ENCODE results near the gene FAM78A.
A peak's percentile ranks its signal among the peaks of the same experiment; 100 is the strongest.

FAM78A gene

DNA sequence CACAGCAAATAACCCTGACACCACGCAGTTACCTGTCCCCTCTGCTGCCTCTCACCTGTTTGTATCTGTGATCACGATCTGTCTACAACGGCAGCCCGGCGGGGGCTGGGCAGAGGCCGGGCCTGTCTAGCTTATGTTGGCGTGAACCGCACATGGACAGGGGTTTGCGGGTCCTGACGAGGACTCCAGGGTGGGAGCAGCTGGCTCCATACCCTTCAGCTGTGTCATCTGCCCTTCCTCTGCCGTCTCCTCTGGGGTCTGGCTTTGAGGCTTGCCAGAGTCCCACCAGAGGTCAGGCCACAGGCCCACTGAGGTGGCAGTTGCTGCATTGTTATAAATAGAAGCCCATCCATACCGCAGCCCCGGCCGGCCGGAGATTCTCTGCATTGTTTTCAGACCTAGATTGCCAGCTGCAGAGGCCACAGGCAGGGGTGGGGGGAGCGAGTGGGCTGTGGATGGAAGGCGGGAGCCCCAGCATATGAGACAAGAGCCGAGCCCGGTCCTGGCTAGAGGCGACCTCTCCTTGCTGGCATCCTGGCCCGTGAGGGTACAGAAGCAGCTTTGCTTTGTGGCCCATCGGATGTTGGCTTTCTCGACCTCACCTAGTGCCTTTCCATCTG lies 37.8 kb downstream of the FAM78A start:
- peak; percentile 31 for ATAC-seq (replicated peaks)
- H3K36me3 Mint-ChIP-seq (ENCODE audit: insufficient read depth) = peaks cover 34% of the 10 kb centered on the region
- H3K27me3 Mint-ChIP-seq = no peaks in the 10 kb centered on the region
- H3K9me3 Mint-ChIP-seq = no peaks in the 10 kb centered on the region
- H3K4me3 Mint-ChIP-seq = peak overlapping the region; percentile 76 to 79
- DNase-seq = no peak
- H3K4me1 Mint-ChIP-seq (ENCODE audit: low read depth in 2 of 2) = peaks cover 32 to 37% of the 10 kb centered on the region in 2 donors
- peak overlapping the region; percentile 95 to 97 for H3K27ac Mint-ChIP-seq

DNA sequence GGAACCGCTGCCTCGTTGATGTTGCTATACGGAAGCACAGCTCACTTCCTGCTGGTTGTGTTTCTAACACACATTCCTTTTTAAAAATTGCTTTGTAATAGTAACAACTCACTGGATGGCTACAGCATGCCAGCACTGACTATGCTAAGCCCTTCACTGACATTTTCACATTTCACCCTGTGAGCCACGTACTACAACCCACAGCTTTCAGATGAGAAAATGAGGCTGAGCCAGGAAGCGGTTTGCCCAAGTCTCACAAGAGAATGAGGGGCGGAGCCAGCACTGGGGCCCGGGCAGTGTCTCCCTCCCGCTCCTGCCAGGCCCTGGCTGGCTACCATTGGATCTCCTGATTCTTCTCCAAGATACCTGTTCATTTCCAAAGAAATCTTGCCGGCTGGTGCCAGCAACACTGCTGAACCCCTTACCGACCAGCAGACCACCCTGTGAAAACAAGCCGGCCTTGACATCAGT lies 38.3 kb downstream of the FAM78A start:
- Mint-ChIP-seq H3K27ac (peak overlapping the region; percentile 95 to 97), H3K4me1 (ENCODE audit: low read depth in 2 of 2) (peaks cover 32 to 38% of the 10 kb centered on the region in 2 donors), H3K4me3 (peak overlapping the region; percentile 76 to 79), H3K9me3 (no peaks in the 10 kb centered on the region), H3K36me3 (ENCODE audit: insufficient read depth) (peaks cover 39% of the 10 kb centered on the region), H3K27me3 (no peaks in the 10 kb centered on the region)
- ATAC-seq (replicated peaks) = peak; percentile 87
- DNase-seq = peak; percentile 82 to 88 (median 85)

DNA sequence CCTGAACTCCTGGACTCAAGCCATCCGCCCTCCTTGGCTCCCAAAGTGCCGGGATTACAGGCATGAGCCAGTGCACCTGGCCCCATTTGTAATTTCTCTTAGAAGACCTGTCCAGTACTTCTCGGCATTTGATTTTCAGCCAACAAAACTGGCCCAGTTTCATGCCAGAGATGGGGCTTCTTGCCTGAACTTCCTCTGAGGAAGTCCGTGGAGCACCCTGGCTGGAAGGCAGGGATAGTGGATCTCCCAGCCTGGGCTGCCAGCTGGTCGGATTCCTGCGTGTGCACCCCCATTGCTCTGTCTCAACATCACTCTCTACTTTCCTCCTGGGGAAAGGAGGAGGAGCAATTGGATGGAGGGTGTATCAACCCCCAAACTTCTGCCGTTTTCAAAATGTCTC lies 39.0 kb downstream of the FAM78A start:
- Mint-ChIP-seq H3K36me3 (ENCODE audit: insufficient read depth) (peaks cover 34% of the 10 kb centered on the region), H3K4me1 (ENCODE audit: low read depth in 2 of 2) (peaks cover 34 to 35% of the 10 kb centered on the region in 2 donors), H3K4me3 (peak overlapping the region; percentile 76 to 79), H3K27me3 (no peaks in the 10 kb centered on the region), H3K27ac (peak overlapping the region; percentile 95 to 97), H3K9me3 (no peaks in the 10 kb centered on the region)
- DNase-seq = no peak
- ATAC-seq (replicated peaks) = no peak

DNA sequence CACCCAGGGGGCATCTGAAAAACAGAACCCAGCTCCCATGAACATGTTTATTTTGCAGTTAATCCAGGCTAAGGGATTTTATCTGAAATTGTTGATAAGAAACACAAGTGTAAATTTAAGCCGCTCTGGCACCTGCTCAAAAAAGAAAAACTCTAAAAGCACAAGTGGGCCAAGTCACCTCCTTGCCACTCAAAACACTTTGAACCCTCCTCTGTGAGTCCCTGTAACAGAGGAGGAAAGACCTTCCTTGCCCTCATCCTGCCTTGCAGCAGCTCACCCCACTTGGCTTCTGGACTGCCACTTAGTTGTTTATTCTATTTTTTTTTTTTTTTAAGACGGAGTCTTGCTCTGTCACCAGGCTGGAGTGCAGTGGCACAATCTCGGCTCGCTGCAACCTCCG lies 39.5 kb downstream of the FAM78A start:
- peak overlapping the region; percentile 95 to 98 for H3K27ac Mint-ChIP-seq
- H3K4me1 Mint-ChIP-seq (ENCODE audit: low read depth in 2 of 2) = peaks cover 35% of the 10 kb centered on the region in 2 donors
- H3K27me3 Mint-ChIP-seq = no peaks in the 10 kb centered on the region
- DNase-seq (no peak), ATAC-seq (replicated peaks) (no peak)
- no peaks in the 10 kb centered on the region for H3K9me3 Mint-ChIP-seq
- peak overlapping the region in 1 of 2 donors; percentile 10 for H3K4me3 Mint-ChIP-seq
- H3K36me3 Mint-ChIP-seq (ENCODE audit: insufficient read depth) = peaks cover 34% of the 10 kb centered on the region

DNA sequence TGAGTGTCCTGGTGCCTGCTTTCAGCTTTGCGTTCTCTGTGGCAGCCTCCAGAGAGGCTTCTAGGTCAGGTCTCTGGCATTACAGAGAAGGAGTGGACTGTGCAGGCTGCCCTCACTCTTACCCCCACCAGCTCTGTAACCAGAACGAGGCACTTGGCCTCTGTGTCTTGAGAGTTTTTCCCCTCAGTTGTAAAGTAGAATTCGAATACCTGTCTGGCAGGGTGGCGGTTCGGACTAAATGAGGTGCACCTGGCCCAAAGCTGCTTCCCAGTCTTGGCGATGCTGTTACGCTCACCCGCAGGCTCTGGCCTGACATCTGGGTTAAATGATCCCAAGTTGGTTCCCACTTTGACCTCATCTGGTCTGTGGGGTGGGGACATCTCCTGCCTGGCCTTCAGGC lies 40.1 kb downstream of the FAM78A start:
- Mint-ChIP-seq H3K27ac (peak overlapping the region in 1 of 2 donors; percentile 98), H3K36me3 (ENCODE audit: insufficient read depth) (peaks cover 39% of the 10 kb centered on the region), H3K27me3 (no peaks in the 10 kb centered on the region), H3K4me1 (ENCODE audit: low read depth in 2 of 2) (peaks cover 35% of the 10 kb centered on the region in 2 donors), H3K9me3 (no peaks in the 10 kb centered on the region), H3K4me3 (no peak overlapping the region)
- no peak for ATAC-seq (replicated peaks)
- DNase-seq = no peak

DNA sequence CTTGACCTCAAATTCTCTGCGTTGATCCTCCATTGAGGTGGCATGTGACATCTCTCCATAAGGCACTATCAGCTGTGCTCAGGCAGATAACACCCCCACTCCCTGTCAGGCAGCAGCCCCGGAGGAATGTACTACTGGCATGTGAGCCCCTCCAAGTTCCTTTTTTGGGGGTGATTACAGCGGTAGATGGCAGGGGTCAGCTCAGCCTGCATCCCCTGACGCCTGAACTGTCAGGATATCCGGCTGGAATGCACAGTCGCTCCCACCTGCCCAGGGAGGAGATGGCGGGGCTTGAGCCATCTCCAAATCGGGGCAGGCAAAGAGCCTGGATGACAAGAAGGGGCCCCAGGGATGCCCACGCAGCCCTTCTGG lies 40.8 kb downstream of the FAM78A start:
- ATAC-seq (replicated peaks) = no peak
- peaks cover 35% of the 10 kb centered on the region in 2 donors for H3K4me1 Mint-ChIP-seq (ENCODE audit: low read depth in 2 of 2)
- no peaks in the 10 kb centered on the region for H3K9me3 Mint-ChIP-seq
- no peak for DNase-seq
- peaks cover 43% of the 10 kb centered on the region for H3K36me3 Mint-ChIP-seq (ENCODE audit: insufficient read depth)
- peak overlapping the region; percentile 92 to 98 for H3K27ac Mint-ChIP-seq
- no peak overlapping the region for H3K4me3 Mint-ChIP-seq
- H3K27me3 Mint-ChIP-seq = no peaks in the 10 kb centered on the region

DNA sequence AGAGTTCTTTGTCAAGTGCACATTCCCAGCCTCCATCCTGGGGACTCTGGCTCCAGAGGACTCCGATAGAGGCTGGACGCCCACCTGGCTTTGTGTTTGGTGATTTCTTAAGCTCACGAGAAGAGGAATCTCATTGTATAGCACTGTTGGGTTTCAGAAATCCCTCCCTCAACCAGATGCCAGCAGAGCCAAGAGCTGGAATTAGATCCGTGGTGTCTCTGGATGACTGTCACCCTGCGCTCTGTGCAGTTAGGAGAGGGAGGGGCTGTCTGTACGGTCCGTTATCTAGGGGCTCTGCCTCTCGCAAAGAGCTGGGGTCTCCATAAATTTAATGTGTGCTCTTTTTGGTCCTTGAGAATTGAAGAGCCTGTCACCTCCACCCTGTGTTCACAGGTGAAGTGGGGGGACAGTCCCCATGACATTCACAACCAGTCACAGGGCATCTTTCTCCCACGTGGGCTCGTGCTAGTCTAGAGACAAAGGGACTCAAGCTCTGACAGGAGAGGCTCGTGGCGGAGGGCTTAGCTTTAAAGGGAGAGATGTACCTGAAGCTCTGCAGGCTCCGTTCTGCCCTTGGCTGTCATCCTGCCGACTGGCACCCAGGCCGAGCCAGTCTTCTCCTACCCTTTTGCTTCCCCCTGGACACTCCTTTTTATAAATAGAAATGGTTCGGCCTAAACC lies 41.4 kb downstream of the FAM78A start:
- no peak for DNase-seq
- Mint-ChIP-seq H3K27ac (peak overlapping the region; percentile 92 to 98), H3K4me3 (peak overlapping the region; percentile 67 to 73)

DNA sequence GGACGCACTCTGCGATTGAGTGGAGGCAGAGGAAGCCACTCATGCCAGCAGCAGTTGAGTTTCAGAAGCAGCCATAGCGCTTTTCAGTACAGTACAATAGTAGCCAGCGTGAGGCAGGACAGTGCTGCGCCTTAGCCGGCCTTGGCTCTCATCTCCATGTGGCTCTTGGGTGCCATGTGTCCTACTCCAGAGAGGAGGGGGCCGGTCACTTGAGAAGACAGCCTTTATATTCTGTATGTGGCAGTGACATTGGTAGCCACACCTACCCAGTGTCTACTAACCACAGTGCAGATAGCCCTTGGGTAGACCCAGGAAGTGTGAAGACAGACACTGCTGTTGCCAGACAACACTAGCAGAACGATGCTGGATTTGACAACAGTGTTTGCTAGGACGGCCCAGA lies 42.3 kb downstream of the FAM78A start:
- Mint-ChIP-seq H3K4me1 (ENCODE audit: low read depth in 2 of 2) (peaks cover 30 to 36% of the 10 kb centered on the region in 2 donors), H3K4me3 (peak overlapping the region; percentile 67 to 73), H3K27ac (peak overlapping the region; percentile 92 to 98), H3K27me3 (no peaks in the 10 kb centered on the region), H3K9me3 (no peaks in the 10 kb centered on the region), H3K36me3 (ENCODE audit: insufficient read depth) (peaks cover 50% of the 10 kb centered on the region)
- peak; percentile 57 for ATAC-seq (replicated peaks)
- peak; percentile 33 to 53 (median 36) for DNase-seq

More for the DNA sequence above, 41.4 kb downstream of the FAM78A start:
- no peaks in the 10 kb centered on the region for H3K27me3 Mint-ChIP-seq
- ATAC-seq (replicated peaks) = no peak
- no peaks in the 10 kb centered on the region for H3K9me3 Mint-ChIP-seq
- H3K36me3 Mint-ChIP-seq (ENCODE audit: insufficient read depth) = peaks cover 43% of the 10 kb centered on the region
- H3K4me1 Mint-ChIP-seq (ENCODE audit: low read depth in 2 of 2) = peaks cover 35 to 39% of the 10 kb centered on the region in 2 donors

DNA sequence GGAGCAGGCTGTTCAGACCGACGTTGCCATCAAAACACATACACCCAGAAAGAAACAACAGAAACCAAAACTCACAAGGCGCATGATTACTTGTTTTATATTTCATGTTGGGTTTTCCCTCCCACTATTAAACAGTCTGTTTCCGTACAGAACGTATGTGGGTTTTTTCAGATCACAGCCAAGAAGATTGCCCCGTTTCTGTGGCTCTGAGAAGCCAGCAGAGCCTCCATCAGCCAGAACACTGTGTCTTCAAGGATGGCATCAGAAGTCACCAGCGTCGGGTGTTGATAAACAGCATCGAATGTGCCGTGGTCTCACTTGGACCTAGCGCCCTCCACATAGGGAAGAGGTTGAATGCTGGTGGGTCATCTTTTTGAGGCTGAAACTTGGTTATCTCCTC lies 42.8 kb downstream of the FAM78A start:
- H3K27me3 Mint-ChIP-seq = no peaks in the 10 kb centered on the region
- ATAC-seq (replicated peaks) = peak; percentile 42
- peak overlapping the region; percentile 67 to 73 for H3K4me3 Mint-ChIP-seq
- no peaks in the 10 kb centered on the region for H3K9me3 Mint-ChIP-seq
- peaks cover 29 to 33% of the 10 kb centered on the region in 2 donors for H3K4me1 Mint-ChIP-seq (ENCODE audit: low read depth in 2 of 2)
- peak overlapping the region; percentile 92 to 98 for H3K27ac Mint-ChIP-seq
- H3K36me3 Mint-ChIP-seq (ENCODE audit: insufficient read depth) = peaks cover 52% of the 10 kb centered on the region
- peak in 1 of 3 experiments; percentile 43 for DNase-seq

DNA sequence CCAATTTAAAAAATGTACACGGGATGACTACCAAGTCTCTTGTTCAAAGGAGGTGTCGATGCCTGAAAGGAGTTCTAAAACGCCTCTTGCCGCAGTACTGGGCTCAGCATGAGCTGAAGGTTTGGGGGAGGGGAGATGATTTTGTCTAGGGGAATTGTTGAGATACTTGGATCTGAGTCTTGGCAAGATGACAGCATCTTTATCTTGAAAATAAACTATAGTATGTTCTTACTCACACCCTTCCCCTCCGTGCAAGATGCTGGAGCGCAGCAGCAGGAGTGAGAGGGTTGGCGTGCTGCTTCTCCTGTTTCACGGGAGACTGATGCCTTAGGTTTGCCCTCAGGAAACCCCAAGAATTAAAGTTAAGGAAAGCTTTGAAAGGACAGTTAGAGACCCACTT lies 47.3 kb downstream of the FAM78A start:
- no peak for DNase-seq
- peaks cover 37% of the 10 kb centered on the region for H3K36me3 Mint-ChIP-seq (ENCODE audit: insufficient read depth)
- ATAC-seq (replicated peaks) = no peak
- peaks cover 6 to 17% of the 10 kb centered on the region in 2 donors for H3K4me1 Mint-ChIP-seq (ENCODE audit: low read depth in 2 of 2)
- peak overlapping the region; percentile 30 to 65 for H3K27ac Mint-ChIP-seq
- no peaks in the 10 kb centered on the region for H3K9me3 Mint-ChIP-seq
- no peaks in the 10 kb centered on the region for H3K27me3 Mint-ChIP-seq
- no peak overlapping the region for H3K4me3 Mint-ChIP-seq

DNA sequence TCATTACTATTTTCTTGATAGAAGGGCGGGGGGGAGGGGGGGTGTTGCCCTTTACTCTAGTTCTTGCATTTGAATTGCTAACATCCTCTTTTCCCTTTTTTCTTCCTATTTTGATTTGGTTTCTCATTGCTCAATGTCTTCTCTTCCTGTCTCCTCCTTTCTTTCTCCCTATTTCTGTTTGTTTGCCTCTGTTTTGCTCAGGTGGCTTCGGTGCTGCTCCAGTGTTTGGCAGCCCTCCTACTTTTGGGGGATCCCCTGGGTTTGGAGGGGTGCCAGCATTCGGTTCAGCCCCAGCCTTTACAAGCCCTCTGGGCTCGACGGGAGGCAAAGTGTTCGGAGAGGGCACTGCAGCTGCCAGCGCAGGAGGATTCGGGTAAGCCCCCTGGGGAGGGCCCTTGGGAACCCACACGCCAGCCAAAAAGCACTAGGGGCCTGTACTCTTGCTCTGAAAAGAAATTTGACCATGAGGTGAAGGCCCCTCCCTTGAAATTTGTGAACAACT lies 48.3 kb downstream of the FAM78A start:
- no peak overlapping the region for H3K4me3 Mint-ChIP-seq
- DNase-seq (no peak), ATAC-seq (replicated peaks) (no peak)
- H3K27me3 Mint-ChIP-seq = no peaks in the 10 kb centered on the region
- H3K36me3 Mint-ChIP-seq (ENCODE audit: insufficient read depth) = peaks cover 32% of the 10 kb centered on the region
- peaks cover 3 to 9% of the 10 kb centered on the region in 2 donors for H3K4me1 Mint-ChIP-seq (ENCODE audit: low read depth in 2 of 2)
- H3K9me3 Mint-ChIP-seq = no peaks in the 10 kb centered on the region
- H3K27ac Mint-ChIP-seq = peak overlapping the region; percentile 33 to 82

DNA sequence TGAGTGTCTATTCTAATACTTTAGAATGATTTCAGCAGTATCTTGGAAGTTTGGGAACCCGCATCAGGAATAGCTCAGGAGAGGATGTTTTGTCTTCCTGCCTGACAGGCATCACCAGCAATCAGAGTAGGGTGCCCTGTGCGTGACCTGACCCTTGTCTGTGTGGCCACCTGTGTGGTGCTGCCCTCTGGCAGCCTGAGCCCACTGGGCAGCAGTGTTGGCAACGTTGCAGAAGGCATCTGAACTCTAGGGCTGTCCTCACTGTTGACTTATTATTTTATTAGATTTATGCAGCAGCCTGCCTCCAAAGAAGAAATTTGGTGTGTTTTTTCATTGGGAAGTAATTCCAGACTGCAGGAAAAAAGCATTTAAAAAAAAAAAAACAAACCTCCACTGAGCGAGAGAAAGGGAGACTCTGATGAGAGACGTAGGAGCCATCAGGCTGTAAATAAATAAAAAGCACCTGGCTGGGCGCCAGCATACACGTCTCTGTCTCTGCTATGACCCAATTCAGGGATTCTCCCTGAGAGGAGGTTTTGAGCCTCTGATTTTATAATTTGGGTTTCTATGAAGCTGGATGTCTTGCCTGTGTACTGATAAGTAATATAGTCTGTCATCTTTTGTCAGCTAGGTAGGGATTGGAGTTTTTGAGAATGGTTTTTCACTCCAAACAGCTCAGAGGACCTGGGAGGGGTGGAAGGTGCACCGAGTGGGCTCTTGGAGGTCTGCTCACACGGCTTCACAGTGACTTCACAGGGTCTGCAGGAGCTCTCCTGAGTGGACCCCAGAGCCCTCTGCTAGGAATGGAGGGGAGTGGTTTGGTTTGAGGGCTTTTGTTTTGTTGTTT lies 49.0 kb downstream of the FAM78A start:
- Mint-ChIP-seq H3K9me3 (no peaks in the 10 kb centered on the region), H3K27me3 (no peaks in the 10 kb centered on the region), H3K4me1 (ENCODE audit: low read depth in 2 of 2) (peaks cover 1 to 9% of the 10 kb centered on the region in 2 donors), H3K4me3 (no peak overlapping the region), H3K27ac (peak overlapping the region in 1 of 2 donors; percentile 82), H3K36me3 (ENCODE audit: insufficient read depth) (peaks cover 34% of the 10 kb centered on the region)
- no peak for DNase-seq
- no peak for ATAC-seq (replicated peaks)

DNA sequence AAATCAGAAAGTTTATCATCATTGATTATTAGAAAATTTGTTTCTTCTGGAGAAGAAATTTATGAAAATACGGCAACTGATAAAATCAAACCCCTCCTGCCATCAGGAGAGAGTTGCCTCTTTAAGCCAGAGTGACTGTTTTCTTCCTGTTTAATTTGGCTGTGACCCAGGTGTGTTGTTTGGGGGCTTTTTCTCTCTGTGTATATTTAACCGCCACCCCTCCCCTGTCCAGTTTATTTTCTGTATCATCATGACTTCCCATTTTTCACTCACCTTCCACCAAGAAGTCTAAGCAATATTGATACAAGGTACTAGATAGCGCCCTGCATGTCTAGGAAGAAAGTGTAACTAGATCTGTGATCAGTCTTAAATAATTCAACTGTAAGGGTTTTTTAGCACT lies 50.1 kb downstream of the FAM78A start:
- no peaks in the 10 kb centered on the region for H3K27me3 Mint-ChIP-seq
- H3K9me3 Mint-ChIP-seq = no peaks in the 10 kb centered on the region
- peaks cover 0 to 9% of the 10 kb centered on the region in 2 donors for H3K4me1 Mint-ChIP-seq (ENCODE audit: low read depth in 2 of 2)
- H3K27ac Mint-ChIP-seq = no peak overlapping the region
- no peak overlapping the region for H3K4me3 Mint-ChIP-seq
- peaks cover 27% of the 10 kb centered on the region for H3K36me3 Mint-ChIP-seq (ENCODE audit: insufficient read depth)
- ATAC-seq (replicated peaks) (no peak), DNase-seq (no peak)
